Peyer's patch (tissue), 4 donors: Measurements from ENCODE around the gene NDST3. TPM values are rescaled to one million over a fixed set of nuclear protein-coding genes. Genes with fewer than 3 reads are reported as not detected.

Experiments
- DNase-seq, 3 donors: peaks; one replicate each; pipeline ENCODE4 v3.0.0-alpha.2; 2017 to 2019
- H3K27ac ChIP-seq, 4 donors: fragments of 200-600 bp; sonication (generic); one replicate each; pipeline ENCODE4 v1.5.1; 2016 to 2019
- H3K27me3 ChIP-seq, 2 donors: fragments of 200-600 bp; sonication (generic); one replicate each; pipeline ENCODE4 v1.5.1; 2019
- H3K36me3 ChIP-seq, 3 donors: fragments of 200-600 bp; sonication (generic); one replicate each; pipeline ENCODE4 v1.5.1; 2016 to 2019
- H3K4me1 ChIP-seq, 4 donors: fragments of 200-600 bp; sonication (generic); one replicate each; pipeline ENCODE4 v1.5.1; 2016 to 2019
- H3K4me3 ChIP-seq, 4 donors: fragments of 200-600 bp; sonication (generic); 1 replicate in 3 of 4; 2 replicates in 1 of 4; pipeline ENCODE4 v1.5.1; 2016 to 2019; ENCODE audit warnings: mild to moderate bottlenecking in 1 of 4
- H3K9me3 ChIP-seq, 4 donors: fragments of 200-600 bp; sonication (generic); one replicate each; pipeline ENCODE4 v1.5.1; 2016 to 2019; ENCODE audit warnings: mild to moderate bottlenecking in 1 of 4
- CTCF ChIP-seq, 6 experiments: fragments of 450-650 bp in 4 of 6; fragments of 200-600 bp in 2 of 6; sonication (generic) in 1 of 6; IDR thresholded peaks; one replicate each; pipeline ENCODE4 v1.5.1; 2017 to 2019; ENCODE audit warnings: antibody characterized with exemption in 6 of 6, mild to moderate bottlenecking in 3 of 6, moderate library complexity in 1 of 6
- POLR2A ChIP-seq, 2 donors: fragments of 450-650 bp; IDR thresholded peaks; one replicate each; pipeline ENCODE4 v1.5.1; 2017; ENCODE audit warnings: antibody characterized with exemption in 2 of 2, mild to moderate bottlenecking in 2 of 2, moderate library complexity in 2 of 2
- small RNA-seq, 2 donors: library from RNA; depleted of rRNA; stranded (forward); fragments of <200 nt; gene quantifications; one replicate each; pipeline ENCODE3, GENCODE V24; 2016
- total RNA-seq, 4 donors: library from RNA; depleted of rRNA; stranded (reverse); fragments of >200 nt; gene quantifications; one replicate each; pipeline ENCODE4 v1.1.0, GENCODE V29; 2016

Gene NDST3
- total RNA-seq, 4 donors from 2014 or later, result not detected

- H3K27ac ChIP-seq, result no peak overlapping the region
- H3K27me3 ChIP-seq, result no peaks in the 10 kb centered on the region
- no peak for TF ChIP-seq POLR2A (IDR thresholded peaks at IDR 0.05)
- TF ChIP-seq CTCF (IDR thresholded peaks at IDR 0.05), result no peak
- no peak overlapping the region for H3K4me3 ChIP-seq
- H3K9me3 ChIP-seq, result no peaks in the 10 kb centered on the region
- no peaks in the 10 kb centered on the region for H3K4me1 ChIP-seq
- no peak for DNase-seq
- H3K36me3 ChIP-seq, result no peaks in the 10 kb centered on the region
These were observed 273.4 kb downstream of the NDST3 start for GRCh38 chr4:118307643-118308042.

Small RNA genes within 50 kb of the gene (small RNA-seq; reads per million reads assigned to genes)
- gene SNORA24, result 0 reads per million in 2 donors
